GM21528 (cell line): ENCODE measurements around the gene CPZ.

Source experiments
- ATAC-seq: cut with Tn5 transposase; IDR thresholded peaks from one replicate; pipeline ENCODE4 v1.9.1; 2021; ENCODE audit warnings: mild to moderate bottlenecking, moderate library complexity; ENCODE audit not compliant: unreplicated experiment, low FRiP score

Gene CPZ

DNA sequence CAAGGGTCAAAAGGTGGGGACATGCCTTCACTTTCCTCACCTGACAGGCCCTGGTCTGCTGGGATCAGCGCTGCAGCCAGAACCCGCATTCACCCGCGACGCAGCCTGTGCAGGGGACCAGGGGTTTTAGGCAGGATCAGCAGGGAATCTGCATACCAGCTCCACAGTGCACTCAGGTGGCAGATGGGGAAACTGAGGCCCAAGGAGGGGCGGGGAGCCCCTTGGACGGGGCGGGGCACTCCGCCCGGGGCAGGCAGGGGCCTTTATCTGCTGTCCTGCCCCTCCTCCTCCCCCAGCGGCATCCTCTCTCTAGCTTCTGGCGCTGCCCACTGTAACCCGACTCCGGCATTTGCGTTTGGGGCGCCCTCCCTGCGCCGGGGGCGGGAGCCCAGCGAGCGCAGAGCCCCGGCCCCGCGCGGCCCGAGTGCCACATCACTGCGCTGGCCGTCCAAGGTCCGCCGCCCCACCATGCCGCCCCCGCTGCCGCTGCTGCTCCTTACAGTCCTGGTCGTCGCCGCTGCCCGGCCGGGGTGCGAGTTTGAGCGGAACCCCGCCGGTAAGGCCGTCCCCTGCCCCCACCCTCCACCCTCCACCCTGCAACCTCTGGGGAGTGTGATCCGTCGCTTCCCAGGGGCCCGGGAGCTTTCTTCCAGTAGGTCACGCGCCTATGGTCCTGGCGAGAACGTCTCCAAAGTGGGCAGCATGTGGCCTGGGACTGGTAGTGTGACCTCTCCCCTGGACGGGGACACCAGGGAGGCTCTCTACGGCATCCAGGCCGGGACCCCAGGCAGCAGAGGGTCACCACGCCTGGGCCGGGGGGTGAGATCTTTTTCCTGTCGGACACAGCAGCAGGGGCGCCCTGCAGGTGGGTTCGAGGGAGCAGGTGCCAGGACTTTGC is at the start of gene CPZ:
CPZ (plus strand) TSS at position 400 of the 898 bp plus-strand sequence; CDS start at position 469, 69 bp downstream.
- ATAC-seq: no peak

DNA sequence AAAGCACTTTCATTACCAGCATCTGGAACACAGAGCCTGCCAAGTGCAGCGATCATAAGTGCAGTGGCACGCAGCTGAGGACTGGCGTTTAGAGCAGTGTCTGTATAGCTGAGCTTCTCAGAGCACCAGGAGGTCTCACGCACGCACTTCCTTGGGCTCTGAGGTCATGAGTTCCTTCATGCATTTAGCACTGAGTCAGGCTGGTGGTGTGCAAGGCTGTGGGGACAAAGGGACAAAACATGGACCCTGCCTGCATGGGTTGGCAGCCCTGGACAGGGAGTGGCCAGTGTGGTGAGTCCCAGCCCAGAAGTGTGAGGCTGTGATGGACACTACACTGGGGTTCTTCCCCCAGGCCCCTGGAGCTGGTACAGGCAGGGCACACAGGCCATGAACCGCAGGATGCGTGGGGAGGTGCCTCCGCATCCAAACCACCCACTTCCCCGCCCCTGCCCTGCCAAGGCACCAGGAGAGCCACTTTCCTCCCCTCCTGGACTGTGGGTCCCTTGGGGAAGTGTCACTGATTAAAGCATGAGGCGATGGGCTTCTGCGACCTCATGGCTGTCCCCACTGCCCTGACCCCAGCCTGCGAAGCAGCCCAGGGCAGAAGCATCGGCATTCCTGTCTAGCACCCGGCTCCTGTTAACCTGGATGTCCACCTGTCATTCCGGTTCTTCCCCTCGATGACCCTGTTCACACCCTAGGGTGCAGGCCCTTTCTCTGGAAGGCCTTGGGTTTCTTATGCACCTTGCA is 49.6 kb upstream of the CPZ start:
- no peak for ATAC-seq

DNA sequence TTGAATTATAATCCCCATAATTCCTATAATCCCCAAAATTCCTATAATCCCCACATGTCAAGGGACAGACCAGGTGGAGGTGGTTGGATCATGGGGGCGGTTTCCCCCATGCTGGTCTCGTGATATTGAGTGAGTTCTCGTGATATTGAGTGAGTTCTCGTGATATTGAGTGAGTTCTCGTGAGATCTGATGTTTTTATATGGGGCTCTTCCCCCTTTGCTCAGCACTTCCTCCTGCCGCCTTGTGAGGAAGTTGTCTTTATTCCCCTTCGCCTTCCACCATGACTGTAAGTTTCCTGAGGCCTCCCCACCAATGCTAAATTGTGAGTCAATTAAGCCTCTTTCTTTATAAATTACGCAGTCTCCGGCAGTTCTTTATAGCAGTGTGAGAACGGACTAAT is 48.9 kb upstream of the CPZ start:
- no peak for ATAC-seq

DNA sequence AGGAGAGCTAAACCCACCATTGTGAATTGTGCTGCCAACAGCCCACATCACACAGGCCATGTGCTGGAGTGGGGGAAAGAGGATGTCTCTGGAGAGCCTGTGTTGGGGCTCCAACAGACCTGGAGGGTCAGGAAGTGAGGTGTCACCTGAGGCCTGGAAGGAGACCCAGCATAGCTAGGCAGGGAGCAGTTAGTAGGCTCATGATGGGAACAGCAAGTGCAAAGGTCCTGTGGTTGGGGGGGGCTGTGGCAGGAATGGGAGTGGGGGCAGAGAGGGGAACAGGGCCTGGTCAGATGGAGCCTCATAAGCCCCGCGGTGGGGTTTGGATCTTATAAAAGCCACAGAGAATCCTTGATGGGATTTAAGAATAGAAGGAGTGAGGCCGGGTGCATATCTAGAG is 48.3 kb upstream of the CPZ start:
- ATAC-seq: no peak

DNA sequence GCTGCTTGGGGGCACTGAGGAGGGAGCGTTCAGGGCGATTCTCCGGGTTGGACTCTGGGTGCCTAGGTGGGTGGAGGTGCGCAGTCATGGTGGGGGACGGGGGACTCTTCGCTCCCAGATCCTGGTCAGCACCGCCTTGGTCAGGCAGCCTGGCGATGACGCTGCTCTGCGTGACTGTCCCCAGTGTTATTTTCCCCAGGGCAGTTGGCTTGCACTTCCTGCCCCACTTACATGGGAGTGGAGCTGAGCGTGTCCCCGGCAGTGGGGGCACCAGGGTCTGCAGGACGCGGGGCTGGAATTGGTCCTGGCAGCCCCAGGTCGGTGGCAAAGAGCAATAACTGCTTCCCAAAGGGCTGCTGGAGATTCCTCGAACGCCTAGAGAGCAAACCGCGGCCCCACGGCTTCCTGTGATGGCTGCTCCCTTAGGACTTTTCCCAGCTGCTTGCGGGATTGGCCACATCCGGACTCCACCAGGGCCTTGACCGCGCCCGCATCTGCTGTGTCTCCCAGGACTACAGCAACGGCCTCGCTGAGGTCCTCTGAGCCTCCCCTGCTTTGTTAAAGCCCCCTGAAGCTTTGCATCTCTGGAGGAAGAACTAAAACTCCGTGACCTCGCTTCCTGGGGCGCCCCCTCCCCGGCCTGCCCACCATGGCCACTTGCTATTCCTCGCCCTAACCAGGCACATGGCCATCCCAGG is 47.7 kb upstream of the CPZ start:
- no peak for ATAC-seq

DNA sequence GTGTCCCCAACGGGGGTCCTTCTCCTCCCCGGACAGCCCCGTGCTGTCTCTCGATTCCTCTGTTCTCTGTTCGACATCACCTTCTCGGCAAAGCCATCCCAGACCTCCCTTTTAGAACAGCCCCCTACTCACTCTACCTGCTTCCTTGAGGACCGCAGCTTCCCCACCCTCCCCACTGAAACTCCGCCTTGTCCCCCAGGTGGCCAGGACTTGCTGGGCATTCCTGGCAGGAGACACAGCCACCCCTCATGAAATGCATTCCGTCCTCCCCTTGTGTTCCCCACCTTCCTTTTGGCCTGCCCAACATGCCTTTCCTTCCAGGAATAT is 47.2 kb upstream of the CPZ start:
- ATAC-seq: no peak

DNA sequence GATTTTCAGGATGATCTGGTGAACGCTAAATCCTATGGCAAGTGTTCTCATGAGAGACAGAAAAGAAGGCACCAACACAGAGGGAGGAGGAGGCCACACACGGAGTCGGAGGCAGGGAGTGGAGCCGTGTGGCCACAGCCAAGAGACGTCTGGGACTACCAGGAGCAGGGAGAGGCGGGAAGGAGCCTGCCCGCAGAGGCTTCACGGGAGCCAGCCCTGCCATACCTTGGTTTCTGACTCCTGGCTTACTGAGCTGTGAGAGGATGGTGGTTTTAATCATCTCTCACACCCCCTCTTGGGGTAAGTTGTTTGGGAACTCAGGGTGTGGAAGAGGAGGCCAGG is 45.8 kb upstream of the CPZ start:
- ATAC-seq: no peak

DNA sequence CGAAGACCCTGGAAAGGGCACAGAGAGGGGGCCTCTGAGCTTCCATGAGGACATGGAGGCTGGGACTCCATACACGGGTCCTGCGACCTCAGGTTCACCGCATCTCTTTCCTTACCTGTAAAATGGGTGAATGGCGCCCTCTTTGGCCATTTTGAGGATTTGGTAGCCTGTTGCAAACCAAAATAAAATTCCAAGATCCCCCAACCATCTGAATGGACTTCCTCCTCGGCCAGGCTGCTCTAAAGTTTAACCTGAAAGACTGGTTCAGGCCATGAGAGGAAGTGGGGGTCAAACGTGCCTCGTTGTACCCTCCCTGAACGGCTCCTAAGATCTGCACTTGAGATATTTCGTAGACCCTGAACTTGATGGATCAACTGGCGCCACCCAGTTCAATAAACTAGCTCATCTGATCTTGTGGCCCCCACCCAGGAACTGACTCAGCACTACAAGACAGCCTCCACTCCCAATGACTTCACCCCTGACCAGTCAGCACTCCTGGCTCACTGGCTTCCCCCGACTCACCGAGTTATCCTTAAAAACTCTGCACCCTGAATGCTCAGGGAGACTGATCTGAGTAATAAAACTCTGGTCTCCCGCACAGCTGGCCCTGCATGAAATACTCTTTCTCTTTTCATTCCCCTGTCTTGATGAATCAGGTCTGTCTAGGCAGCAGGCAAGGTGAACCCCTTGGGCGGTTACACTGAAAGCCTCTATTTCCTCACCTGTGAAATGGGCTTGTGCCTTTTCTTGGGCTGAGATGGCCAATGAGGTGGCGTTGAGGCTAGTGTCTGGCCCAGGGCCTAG is 45.3 kb upstream of the CPZ start:
- ATAC-seq: no peak

DNA sequence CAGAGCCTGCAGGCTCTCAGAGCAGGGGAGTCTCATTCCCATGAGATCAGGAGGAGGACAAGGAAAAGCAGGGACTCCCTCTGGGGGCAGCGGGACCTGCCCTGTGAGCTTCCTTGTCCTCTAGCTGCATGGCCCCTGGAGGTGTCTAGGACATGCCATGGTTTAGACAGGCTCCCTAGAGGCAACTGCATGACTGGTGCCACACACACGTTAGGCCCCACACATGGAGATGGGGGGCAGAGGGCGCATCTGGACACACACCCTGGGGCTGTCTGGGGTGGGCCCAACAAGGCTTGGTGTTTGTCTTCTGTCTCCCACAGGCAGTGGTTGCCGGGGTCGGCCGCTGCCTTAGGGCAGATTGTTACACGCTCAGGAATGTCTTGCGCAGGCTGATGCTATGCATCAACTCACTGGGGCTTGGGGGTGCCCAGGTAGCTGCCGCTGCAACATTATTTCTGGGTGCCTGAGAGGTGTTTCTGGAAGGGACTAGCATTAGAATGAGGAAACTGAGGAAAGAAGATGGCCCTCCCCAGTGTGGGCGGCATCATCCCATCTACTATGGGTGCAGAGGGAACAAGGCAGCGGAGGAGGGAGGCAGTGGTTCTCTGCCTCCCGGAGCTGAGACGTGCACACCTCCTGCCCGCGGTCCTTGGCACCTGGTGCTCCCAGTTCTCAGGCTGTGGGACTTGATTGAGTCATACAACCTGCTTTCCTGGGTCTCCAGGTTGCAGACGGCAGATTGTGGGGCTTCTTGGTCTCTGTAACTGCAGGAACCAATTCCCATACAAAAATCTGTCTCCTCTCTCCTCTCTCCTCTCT is 44.4 kb upstream of the CPZ start:
- ATAC-seq: no peak

DNA sequence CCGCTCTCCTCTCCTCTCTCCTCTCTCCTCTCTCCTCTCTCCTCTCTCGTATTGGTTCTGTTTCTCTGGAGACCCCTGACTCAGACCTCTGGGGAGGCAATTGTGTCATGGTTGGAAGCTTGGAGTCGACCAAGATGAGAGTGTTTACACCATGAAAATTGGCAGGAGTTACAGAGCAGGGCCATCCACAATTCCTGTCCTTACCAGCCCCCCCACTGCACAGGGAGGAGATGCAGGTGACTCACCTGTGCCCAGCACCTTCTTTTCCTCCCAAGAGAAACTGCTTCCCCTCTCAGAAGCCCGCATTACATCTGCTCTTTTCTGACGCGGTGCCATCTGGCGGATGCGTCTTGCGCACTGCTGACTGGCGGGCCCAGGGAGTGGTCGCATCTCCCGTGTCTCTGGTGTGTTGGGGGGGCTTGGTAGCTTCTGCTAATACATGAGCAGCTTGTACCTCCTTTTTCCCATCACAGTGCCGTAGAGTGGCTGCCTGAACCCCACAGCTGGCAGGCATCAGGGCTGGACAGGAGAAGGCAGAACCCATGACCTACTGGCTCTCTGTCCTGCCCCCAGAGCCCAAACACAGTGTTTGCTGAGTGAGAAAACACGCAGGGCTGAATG is 43.7 kb upstream of the CPZ start:
- ATAC-seq: no peak

DNA sequence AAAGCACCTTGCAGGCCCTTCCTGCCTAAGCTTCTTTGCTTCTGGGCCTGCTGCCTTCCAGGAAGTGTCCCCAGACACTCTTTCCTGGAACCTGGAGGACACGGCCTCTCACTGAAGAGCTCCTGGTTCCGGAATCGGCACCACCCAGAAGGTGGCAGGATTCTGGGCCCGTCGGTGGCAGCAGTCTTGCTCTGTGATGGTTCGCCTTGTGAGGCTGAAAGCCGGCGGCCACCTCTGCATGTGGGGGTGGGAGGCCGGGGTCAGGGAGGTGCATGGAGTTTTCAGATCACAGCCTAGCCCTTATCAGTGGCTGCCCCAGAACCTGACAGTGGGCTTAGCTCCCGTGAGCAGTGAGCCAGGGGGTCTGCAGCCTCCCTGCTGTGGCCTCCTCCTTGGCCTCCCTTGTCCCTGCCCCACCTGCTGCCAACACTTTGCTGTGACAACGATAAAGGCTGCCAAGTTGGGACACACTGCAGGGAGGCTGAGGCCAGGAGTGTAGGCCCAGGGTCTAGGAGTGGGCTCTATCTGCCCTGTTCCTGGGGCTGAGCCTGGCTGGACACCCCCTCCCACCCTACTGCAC is 43.1 kb upstream of the CPZ start:
- no peak for ATAC-seq

DNA sequence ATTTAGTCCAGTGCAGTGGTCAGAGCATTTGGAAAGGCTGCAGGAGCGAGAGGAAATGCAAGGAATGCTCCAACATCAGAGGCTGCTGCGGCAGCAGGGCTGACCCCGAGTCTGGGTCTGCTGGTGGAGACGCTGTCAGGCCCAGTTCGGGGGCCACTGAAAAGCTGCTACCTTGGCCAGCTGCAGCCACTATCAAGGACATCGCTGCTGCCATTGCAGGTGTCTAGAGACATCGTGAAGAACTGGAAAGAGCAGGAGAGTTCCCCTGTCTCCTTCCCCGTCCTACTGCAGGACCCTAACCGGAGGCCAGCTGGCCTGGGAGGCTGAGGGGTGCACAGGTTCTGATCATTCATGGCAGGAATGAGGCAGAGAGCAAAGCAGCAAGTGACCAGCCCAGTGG is 41.9 kb upstream of the CPZ start:
- no peak for ATAC-seq

DNA sequence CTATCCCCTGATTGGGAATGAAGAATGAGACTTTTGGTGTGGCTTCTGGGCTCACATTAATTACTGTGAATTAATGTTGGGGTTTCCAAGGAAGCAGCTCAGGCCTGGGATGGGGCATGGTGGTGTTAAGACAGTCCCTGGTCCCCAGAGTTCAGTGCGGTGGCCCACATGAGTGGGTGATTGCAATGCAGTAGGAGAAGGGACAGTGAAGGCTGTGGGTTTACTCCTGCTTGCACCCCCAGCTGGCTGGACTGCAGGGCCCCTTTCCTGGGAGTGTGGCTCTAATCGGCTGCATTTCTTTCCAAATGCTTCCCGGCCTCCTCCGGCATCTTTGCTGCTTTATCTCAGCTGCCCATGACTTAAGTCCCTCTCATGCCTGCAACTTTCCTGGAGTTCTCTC is 40.5 kb upstream of the CPZ start:
- no peak for ATAC-seq

DNA sequence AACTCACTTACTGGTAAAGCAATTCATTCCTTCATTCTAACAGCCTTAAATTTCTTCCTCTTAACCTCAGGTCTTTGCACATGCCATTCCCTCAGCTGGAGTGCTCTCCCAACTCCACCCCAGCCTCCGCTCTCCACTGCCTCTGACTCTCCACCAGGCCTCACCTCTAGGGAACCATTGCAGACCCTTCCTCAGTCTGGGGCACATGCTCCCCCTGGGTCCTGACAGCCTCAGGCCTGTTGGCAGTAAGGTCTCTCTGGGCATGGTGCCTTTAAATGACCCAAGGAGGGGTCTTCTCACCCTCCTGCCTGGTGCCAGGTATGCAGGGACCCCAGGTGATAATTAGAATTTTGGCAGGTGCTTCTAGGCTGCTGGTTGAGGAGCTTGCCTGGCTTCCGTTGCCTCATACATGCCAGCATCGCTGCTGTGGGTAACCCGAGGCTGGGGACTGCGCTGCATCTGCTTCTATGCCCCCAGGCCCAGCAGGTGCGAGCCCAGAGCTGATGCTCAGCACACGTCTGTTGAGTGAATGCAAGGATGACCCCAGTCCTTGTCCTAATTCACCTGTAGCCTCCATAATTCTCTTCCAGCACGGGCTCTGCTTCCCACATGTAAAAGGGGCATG is 39.9 kb upstream of the CPZ start:
- no peak for ATAC-seq

DNA sequence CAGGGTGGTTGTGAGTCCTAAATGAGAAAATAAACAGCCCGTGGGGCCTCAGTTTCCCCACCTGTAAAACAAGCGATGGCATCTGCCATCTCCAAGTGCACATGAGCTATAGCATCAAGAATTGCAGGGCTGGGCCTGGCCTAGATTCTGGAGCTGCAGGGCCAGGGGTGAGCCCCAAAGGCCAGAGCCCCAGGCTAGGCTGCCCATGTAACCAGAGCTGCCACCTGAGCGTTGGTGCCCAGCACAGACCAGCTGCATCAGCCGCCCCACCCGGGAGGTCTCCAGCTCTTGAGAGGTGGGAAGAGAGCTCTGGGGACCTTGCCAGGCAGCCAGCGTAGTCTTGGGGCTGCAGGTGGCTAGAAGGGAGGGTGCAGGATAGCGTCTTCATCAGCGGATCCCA is 39.3 kb upstream of the CPZ start:
- no peak for ATAC-seq

DNA sequence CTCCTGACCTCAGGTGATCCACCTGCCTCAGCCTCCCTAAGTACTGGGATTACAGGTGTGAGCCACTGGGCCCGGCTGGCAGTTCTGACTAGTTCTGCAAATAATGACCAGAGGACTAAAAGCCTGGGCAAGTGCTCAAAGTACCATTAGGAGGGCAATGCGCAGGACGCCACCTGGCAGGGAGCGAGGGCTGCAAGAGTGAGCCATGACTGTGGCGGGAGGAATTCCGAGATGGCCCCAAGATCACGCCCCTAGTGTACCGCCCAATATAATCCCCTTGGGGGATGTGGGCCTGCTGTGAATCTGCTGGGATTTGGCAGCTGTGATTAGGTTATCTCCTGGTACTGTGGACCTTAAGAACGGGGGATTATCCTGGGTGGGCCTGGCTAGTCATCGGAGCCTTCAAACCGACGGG is 38.6 kb upstream of the CPZ start:
- no peak for ATAC-seq

DNA sequence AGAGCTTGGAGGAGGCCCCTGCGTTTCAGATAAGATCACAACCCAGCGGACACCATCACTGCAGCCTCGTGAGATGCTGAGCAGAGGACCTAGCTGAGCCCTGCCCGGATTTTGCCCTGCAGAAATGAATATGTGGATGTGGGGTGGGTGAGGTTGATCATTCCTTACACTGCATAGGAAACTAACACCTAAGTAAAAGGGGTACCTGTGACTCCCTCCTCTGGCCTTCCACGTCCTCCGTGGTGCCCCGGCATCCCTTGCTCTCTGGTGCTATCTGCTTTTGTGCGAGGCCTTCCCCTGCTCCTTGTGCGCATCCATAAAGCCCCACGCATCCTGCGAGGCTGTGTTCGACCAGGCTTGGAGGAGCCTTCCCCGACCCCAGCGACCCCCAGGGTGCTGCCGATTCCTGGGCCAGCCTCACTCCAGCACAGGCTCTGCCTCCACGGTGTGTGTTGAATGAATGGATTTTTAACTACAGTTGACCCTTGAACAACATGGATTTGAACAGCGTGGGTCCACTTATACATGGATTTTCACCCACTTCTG is 37.9 kb upstream of the CPZ start:
- no peak for ATAC-seq

DNA sequence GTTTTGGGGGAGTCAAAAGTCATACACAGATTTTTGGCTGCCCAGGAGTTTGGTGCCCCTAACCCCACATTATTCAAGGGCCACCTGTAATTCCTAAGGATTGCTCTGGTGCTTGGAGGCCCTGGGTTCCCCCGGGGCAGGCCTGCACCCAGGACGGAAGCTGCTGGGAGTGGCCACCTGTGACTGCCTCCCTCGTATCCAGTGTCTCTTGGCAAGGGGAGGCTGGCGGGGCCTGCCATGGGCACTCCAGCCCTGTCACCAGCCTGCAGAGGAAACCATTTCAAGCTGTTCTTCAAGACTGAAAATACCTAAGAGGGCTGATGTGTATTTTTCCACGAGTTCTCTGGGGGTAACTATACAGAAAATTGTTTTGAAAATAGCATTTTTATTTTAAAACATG is 36.8 kb upstream of the CPZ start:
- no peak for ATAC-seq
